HG03097 (cell line): ENCODE data around the gene LDHD.
A peak's percentile ranks its signal among the peaks of the same experiment; 100 is the strongest.

ENCODE experiments used
- ATAC-seq: cut with Tn5 transposase; IDR thresholded peaks from one replicate; pipeline ENCODE4 v1.9.1; 2021; ENCODE audit not compliant: unreplicated experiment, low FRiP score

LDHD gene

DNA sequence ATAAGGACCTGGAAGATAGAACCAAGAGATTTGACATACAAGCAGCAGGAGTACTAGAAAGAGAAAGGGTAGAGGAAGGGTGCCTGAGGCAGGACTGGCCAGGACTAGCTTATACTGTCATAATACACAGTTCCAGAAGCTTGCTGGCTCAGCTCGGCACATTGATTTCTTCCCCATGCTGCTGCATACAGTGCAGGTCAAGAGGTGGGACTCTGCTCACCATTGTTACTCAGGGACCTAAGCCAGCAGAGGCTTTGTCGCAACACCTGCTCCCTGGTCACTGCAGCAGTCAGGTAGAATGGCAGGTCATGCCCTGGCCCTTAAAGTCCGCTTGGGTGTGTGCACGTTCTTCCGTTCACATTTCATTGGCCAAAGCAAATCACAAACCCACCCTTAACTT, 32.8 kb downstream of the LDHD start:
- no peak for ATAC-seq

DNA sequence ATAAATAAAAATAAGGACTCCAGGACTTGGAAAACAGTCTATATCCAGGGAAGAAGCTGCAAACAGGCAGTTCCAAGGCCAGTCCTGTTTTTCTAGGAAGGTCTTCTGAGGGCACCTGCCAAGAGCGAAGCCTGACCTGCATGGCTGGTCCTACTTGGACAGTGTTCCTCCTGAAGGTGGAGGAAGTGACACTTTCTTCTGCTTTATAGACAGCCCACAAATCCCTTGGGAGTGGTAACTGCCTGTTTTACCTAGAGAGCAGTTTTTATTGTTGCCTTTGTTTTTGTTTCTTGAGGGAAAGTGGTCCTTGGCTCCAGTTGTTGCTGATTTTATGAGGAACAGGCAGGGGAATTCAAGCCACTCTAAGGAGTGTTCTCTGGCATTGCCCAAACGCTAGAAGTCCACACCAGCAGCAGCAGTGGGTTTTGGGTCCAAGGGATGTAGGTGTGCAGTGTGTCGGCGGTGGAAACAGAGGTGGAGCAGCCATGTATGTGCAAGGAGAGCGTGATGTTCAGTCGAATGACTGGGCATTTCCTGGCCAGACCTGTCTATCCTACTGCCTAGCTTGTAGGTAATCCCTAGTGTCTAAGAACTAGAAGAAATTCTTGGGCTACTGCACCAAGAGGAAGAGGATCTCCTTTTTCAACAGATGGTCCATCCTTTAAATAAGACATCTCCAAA, 35.3 kb downstream of the LDHD start:
- no peak for ATAC-seq

DNA sequence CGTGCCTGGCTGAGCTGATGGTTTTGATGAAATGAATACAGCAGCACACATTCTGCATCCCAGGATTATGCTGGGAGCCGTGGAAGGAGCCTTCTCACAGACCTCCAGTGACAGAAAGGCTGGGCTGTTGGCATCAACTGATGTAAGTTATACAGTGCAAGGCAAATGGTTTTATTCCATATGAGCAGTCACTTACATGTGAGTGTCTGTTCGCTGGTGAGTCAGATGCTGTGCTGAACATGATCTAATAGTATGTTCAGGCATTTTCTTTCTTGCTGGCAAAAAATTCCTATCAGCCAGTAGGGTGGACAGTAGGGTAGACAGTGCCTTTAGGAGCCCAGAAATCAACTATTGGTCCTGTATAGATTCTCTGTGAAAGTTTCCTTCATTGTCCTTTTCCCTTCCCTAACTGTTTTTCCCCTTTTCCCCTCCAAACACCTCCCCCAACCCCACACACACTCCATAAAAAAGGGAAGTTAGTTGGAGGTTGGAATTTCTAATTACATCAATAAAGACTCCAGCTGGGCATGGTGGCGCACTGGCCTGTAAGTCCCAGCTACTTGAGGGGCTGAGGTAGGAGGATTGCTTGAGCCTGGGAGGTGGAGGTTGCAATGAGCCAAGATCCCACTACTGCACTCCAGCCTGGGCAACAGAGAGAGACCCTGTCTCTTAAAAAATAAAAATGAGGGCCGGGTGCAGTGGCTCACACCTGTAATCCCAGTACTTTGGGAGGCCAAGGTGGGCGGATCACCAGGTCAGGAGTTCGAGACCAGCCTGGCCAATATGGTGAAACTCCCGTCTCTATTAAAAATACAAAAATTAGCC, 36.2 kb downstream of the LDHD start:
- no peak for ATAC-seq

DNA sequence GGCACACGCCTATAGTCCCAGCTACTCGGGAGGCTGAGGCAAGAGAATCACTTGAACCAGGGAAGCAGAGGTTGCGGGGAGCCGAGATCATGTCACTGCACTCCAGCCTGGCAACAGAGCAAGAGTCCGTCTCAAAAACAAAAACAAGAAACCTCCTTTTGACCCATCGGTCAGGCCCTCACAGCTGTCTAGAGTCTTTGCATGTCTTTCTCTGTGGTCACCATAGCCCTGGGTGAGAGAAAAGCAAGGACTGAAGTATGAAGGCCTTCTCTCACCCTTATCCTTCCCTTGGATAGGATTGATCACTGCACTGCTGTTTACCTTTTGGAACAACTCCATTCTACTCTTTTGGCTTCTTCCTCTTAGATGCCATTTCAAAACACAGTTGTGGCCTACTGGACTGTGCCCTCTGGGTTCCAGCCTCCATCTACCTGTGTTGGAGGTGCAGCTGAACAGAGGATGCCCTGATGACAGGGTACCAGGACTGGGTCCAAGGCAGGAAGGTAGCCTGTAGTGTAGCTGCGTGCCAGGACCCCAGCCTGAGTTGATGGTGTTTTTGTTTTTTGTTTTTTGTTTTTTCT, 37.1 kb downstream of the LDHD start:
- no peak for ATAC-seq

DNA sequence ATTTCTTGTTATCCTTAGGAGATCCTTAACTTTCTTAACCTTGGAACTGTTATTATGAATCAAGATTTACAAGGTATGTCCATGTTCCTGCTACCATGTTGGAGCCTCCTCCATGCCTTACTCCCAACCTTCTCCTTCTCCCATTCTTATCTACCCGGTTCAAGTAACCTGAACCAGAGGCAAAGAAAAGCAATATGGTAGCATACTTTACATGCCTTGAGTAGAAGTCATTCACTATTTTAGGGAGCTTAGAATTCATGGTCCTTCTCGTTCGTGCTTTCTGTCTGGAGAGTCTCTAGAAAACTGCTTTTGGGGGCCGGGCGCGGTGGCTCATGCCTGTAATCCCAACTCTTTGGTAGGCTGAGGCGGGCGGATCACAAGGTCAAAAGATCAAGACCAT, 37.7 kb downstream of the LDHD start:
- ATAC-seq = no peak

DNA sequence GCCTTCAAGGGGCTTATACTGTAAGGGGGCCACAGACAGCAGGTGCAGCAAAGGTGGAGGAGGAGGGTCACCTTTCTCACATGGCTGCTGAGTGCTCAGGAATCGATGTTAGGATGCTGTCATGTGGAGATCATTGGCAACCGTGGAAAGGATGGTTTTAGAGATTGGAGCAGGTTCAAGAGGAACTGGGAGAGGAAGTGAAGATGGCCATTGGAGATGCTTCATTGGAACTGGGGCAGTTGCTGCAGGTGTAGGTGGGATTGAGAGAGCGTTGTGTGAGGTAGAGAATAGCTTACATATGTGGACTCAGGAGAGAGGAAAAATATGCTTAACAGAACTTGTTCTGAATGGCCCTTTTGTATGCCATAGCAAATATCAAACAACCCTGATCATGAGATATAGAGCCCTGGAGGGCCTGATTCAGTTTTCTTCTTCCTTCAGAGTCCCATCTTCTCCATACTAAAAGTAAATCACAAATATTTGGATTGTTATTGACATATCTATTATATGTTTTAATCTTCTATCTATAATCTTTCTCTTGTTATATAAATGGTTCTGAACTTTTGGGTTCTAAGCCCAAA, 40.8 kb downstream of the LDHD start:
- ATAC-seq = peak; percentile 2

DNA sequence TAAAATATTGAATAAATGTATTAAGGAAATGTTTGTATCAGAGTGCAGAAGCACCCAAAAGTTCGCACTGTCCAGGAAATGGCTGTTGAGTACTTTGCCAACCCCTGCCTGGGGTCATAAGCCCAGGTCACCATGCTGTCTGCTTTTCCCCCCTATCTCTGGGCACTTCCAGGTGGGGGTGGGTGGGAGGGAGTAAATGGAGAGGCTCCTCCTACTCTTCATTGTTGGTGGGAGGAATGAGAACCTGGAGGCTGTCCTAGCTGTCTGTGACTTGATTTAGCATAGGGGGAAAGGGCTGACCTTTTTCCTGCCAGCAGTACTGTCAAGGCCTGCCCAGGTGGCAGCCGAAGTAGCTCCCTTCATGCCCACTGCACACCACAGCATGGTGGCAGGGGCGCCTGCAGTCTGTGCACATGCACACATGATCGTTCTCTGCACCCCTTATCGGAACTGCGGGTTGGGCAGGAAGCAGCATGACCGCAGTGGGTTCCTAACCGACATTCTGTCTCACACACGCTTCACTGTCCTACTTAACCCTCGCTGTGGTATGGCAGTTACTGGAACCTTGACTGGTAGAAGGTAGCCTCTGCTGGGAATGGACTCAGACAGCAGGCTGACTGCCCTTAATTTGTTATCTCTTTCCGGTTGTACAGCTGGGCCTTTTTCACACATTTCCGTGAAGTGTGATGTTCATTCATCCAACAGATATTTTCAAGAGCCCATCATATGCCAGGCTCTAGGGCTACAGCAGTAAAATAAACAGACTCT, 41.5 kb downstream of the LDHD start:
- ATAC-seq = peak; percentile 96

DNA sequence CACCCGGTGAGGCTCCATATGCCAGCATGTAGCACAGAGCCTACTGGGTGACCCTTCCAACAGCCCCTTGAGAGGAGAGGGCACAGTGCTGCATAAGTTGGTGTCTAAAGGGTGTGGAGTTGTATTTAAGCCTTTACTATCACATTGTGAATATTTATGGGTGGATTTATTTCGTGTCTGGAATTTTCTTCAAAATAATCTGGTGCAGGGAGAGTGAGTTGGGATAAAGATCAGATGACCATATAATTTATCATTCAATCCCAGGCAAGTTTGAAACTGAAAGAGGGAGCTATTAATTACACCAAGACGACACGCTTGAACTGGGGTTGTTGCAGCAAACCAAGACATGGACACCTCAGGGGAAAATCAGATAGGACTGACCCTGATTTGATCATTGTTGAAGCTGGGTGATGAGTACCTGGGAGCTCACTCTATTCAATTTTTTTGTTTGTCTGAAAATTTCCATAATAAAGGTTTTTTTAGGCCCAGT, 42.2 kb downstream of the LDHD start:
- no peak for ATAC-seq

DNA sequence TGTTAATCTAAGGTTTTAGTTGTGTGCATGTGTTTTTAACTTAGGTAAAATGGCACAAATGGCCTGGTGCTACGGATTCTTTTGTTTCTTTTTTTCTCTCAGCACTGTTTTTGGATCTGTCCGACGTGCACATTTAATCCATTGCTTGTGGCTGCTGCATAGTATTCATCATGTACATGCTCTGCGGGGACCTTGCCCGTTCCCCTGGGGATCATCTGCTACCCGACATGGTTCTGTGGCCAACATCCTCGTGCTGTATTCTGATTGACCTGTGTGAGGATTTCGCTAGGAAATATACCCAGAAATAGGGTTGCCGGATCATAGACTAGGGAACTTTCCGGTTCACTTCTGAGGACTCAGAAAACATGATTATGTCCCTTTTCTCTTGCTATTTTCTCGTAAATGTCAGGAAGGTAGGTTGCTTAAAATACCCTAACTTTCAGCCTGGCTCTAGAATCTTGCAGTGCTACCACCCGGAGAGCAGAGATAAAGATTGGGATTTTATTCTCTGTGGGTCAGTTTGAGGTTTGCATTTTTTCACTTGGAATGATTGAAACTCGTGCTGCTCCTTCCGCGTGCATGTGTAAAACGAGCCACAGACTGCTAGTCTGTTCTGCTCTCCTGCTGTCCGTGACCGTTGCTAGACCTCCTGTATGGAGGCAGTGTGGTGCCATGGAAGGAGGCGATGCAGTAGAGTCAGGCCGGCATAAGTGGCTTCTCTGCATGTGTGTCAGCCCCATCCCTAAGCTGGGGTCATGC, 42.9 kb downstream of the LDHD start:
- ATAC-seq = no peak

DNA sequence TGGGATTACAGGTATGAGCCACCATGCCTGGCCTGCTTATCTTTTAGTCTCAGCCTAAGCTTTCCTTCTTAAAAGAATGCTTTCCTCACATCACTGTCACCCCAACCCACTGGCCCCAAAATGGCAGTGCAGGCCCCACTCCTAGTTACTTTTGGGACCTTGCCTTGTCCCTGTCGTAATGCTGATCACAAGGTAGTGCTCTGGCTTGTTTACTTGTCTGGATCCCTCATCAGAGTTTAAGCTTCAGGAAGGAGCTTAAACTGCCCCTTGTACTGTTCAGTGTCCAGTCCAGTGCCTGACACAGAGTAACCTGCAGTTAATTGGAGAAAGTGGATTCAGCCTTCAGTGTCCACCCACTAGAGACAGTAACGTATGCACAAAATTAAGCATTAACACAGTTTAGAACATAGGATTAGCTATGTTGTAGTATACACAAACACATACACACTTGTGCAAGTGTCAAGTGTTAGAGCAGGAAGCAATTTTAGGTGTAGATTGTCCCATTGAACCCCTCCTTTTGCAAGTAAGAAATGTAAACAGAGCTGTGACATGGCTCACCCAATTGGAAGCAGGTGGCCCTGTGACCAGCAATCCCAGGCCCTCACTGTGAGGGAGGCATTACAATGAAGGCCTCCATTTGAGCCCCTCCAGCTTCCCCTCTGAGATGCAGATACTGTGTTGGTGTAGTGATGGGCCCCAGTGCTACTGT, 44.2 kb downstream of the LDHD start:
- no peak for ATAC-seq

DNA sequence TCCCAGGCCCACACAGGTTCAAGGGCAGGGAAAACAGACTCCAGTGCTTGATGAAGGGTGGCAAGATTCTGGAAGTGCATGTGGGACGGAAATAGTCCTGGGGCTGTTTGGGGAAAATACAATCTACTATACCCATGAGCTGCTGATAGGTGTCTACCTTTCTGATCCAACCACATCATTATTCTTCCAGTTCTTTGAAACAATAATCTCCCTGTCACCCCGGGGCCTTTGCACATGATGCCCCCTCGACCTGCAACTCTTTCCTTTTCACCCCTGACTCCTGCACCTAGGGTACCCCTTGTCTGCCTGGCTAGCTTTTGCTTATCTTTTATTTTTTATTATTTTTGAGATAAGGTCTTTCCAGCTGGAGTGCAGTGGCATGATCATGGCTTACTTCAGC, 45.0 kb downstream of the LDHD start:
- ATAC-seq = no peak

DNA sequence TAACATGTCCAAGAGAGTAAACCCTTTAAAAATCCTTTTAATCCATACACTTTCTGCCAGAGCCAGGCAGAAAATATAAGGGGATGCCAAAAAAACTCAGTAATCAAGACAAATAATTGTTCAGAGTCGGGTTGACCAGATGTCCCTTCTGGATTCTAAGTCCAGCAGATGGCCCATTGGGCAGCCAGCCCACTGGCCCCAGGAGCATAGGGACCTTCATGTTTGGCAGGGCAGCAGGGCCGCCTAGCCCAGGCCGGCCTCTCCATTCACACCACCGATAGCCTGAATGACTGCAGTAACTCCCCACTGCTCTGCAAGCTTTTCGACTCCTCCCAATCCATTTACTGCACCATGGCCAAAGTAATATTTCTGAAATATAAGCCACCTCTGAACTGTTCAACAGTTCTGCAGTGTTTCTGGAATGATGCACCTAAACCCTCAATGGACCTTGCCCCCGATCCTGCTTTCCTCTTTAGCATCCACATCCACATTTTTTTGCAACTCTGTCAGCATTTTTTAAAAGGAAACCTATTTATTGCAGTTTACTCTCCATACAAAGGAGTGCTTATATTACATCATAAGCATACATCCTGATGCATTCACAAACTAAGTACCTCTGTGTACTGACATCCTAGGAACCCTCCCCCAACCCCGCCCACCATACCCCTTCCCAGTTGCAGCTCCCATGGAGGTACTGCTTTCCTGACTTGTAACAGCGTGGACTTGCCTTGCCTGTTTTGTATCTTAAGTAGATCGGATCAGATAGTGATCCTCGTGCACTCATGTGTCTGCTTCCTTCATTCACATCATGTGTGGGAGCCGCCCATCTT, 46.4 kb downstream of the LDHD start:
- ATAC-seq = no peak

DNA sequence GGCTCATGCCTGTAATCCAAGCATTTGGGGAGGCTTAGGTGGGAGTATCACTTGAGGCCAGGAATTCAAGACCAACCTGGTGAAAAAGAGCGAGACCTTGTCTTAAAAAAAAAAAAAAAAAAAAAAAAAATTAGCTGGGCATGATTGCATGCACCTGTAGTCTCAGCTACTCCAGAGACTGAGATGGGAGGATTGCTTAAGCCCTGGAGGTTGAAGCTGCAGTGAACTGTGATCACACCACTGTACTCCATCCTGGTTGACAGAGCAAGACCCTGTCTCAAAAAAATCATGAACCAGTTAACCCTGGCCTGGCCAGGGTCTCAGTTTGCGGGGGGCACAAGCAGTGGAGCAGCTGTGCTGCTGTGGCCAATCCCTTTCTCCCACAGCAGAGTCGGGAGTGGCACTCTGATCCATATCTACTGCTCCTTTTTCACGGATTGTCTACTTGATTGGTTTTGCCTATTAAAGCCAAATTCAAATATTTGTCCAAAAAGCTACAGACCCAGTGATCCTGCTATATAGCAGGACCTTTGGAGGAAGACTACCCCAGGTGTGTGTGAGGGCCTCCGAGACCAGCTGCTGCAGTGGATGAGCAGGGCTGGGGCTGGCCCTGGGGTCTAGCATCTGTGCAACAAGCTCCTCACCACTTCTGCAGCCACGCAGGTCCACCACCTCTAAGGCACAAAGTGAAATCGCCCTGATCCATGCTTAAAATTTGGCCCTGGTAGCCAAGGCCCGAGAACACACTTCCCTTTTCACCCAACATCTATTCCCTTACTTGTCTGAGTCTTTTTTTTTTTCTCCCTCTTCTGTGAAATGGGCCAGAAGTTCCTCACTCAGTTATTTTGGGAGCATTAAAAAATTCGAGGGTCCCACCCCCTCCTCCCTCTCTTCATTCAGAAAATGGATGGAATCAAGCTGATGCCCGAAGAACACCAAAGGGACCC, 48.2 kb downstream of the LDHD start:
- ATAC-seq = no peak

DNA sequence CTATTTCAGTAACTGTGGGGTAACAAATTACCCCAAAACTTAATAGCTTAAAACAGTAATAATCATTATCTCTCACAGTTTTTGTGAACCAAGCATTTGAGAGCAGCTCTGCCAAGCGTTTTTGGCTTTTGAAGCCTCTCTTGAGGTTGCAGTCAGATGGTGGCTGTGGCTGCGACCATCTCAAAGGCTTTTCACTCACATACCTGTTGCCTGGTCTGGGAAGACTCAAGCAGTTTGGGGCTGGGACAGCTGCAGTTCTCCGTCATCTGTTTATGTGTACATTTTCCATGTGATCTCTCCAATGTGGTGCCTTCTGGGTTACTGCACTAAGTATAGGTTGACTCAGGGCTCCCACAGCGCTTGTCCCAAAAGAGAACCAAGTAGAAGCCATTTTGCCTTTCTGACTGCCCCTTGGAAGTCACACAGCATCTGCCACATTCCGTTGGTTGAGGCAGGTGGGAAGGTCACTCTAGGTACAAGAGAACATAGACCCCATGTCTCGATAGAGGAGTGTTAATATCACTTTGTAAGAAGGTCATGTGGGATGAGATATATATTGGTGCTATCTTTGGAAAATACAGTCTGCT, 49.6 kb downstream of the LDHD start:
- no peak for ATAC-seq

DNA sequence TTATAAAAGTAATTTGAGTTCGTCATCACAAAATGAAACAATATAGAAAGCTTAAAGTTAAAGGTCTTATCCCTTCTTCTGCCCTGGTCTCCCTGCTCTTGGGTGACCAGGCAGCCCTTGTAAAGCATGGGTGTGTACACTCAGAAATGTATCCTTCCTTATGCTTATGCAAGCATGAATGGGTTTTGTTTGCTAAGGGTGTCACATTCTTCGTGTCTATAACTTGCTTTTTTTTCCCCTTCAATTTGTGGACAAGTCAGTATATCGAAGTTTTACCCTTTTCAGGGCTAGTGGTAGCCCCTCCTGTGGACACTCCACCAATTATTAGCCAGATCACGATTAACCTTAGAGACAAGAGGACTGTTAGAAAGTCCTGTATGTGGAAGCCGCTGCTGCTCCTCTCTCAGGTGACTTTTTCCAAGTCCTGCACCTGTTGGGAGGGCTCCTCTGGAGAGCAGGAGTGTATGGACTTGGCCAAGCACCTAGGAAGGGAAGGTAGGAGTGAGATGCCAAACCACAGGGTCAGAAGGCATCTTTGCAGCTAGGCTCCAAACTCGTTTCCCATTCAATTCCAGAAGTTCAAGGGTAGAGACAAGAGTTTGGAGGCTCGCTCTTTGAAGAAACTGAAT, 50.9 kb downstream of the LDHD start:
- no peak for ATAC-seq

DNA sequence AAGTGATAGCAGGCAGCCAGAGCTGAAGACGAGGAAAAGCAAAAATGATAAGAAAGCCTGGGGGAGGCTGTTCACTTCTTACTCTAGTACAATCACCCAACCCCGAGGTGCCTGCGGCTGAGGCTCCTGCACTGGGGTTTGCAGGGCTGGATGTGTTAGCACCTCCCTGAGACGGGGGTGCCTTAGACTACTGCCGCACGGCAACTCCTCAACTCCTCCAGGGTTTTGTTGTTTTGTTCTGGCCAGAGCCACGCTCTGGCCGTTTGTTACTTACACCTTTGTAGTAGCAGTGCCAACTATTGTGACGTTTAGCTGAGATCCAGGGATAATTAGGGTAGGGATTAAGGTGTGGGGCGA, 51.5 kb downstream of the LDHD start:
- ATAC-seq = no peak
